ENCODE data around the gene PEX7. TPM values are rescaled to one million over a fixed set of nuclear protein-coding genes. Genes with fewer than 3 reads are reported as not detected.

PEX7 gene
- total RNA-seq, 1 experiment from 2014 or later: 8.1 TPM

DNA sequence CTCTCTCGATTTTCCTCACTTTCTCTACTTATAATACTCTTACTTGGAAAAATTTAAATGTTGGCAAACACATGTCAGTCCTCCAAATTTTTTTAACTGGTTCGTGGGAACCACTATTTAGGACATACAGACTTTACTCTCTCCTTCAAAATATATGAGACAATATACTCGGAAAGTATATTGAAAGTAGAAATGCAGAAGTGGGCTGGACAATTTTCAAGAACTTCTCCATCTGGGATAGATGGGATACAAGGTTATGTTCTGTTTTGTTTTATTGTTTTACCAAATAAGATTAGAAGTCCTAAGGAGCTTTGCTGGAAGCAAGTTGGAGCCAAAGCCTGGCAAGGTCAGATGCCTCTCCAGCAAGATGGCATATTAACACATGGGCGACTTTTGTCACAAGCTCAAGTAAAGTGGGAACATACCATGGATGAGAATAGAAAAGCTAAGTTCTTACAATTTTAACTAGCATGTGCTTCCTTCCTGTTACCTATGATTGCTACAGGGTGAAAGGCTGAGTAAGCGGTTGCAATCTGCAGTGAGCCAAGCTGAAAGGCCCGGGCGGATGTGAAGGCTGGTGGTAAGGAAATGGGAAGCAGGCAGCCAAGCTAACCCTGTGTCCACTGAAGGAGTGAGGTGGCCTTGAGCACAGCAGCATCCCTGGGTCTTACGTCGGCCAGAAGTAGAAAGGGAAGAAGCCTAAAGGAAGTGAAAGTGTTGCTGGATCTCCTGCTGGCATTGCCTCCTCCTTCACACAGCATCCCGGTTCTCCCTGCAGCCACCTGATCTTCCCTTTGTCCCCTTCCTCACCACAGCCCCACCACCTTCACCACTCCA is 37.3 kb upstream of the PEX7 start:
- CTCF ChIA-PET: no interaction called here
- H2AFZ ChIP-seq (ENCODE audit: low read depth, low read length, poor library complexity, severe bottlenecking): no peak overlapping the region
- BruUV-seq (replicated peaks): no TSS peak

More for the DNA sequence above, 37.3 kb upstream of the PEX7 start:
- ChIA-PET RAD21 (ENCODE audit: low non-redundant PET in 1 of 2, low total read pairs in 2 of 2, uncharacterized antibody in 2 of 2, unreplicated experiment in 2 of 2) (no interaction called here), POLR2A (no interaction called here)
- Histone ChIP-seq H3K4me3 (replicated peaks in 1 of 2; ENCODE audit: low read depth in 1 of 2, low read length in 2 of 2) (no peak overlapping the region), H3K27ac (ENCODE audit: low read depth, low read length) (no peak overlapping the region), H3K27me3 (ENCODE audit: insufficient read depth, low read length) (no peaks in the 10 kb centered on the region), H3K9me2 (ENCODE audit: insufficient read depth) (no peaks in the 10 kb centered on the region), H3K4me1 (ENCODE audit: control insufficient read depth in 1 of 2, insufficient read depth in 2 of 2, low read length in 2 of 2) (peaks cover 18 to 43% of the 10 kb centered on the region in 2 experiments), H3K36me3 (ENCODE audit: control insufficient read depth in 1 of 2, insufficient read depth in 2 of 2, low read length in 2 of 2) (no peaks in the 10 kb centered on the region), H3K9ac (ENCODE audit: low read length) (no peak overlapping the region), H3K79me2 (ENCODE audit: insufficient read depth, low read length) (peaks cover 35% of the 10 kb centered on the region), H4K20me1 (ENCODE audit: insufficient read depth) (no peaks in the 10 kb centered on the region), H3K4me2 (ENCODE audit: low read length) (no peak overlapping the region), H3K9me3 (ENCODE audit: control insufficient read depth in 1 of 2, insufficient read depth in 1 of 2, low read depth in 1 of 2, low read length in 2 of 2) (no peaks in the 10 kb centered on the region)
- ATAC-seq: no peak
- intact Hi-C loops (cut with micrococcal nuclease): no loop called here
- DNase-seq (ENCODE audit: low read depth, low spot score): no peak
- TF ChIP-seq ZNF274 (IDR thresholded peaks at IDR 0.05; ENCODE audit: low read depth, low read length) (no peak), SP1 (IDR thresholded peaks at IDR 0.05; ENCODE audit: low read depth) (no peak), YY1 (IDR thresholded peaks at IDR 0.05; ENCODE audit: extremely low read depth, insufficient replicate concordance, low read depth, low read length) (no peak), EZH2 (IDR thresholded peaks at IDR 0.05) (no peak), RAD21 (IDR thresholded peaks at IDR 0.05; ENCODE audit: low read depth) (no peak), CEBPB (IDR thresholded peaks at IDR 0.05; ENCODE audit: low read depth) (no peak), SRF (IDR thresholded peaks at IDR 0.05; ENCODE audit: low read depth) (no peak), ELF1 (IDR thresholded peaks at IDR 0.05; ENCODE audit: borderline replicate concordance, low read depth) (no peak), EZH2phosphoT487 (IDR thresholded peaks at IDR 0.05; ENCODE audit: borderline replicate concordance) (no peak), JUND (IDR thresholded peaks at IDR 0.05) (no peak), FOSL1 (IDR thresholded peaks at IDR 0.05; ENCODE audit: low read depth) (no peak)
- TF ChIP-seq, protein P1, sequence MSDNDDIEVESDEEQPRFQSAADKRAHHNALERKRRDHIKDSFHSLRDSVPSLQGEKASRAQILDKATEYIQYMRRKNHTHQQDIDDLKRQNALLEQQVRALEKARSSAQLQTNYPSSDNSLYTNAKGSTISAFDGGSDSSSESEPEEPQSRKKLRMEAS (IDR thresholded peaks at IDR 0.05): no peak
- TF ChIP-seq, protein P2, sequence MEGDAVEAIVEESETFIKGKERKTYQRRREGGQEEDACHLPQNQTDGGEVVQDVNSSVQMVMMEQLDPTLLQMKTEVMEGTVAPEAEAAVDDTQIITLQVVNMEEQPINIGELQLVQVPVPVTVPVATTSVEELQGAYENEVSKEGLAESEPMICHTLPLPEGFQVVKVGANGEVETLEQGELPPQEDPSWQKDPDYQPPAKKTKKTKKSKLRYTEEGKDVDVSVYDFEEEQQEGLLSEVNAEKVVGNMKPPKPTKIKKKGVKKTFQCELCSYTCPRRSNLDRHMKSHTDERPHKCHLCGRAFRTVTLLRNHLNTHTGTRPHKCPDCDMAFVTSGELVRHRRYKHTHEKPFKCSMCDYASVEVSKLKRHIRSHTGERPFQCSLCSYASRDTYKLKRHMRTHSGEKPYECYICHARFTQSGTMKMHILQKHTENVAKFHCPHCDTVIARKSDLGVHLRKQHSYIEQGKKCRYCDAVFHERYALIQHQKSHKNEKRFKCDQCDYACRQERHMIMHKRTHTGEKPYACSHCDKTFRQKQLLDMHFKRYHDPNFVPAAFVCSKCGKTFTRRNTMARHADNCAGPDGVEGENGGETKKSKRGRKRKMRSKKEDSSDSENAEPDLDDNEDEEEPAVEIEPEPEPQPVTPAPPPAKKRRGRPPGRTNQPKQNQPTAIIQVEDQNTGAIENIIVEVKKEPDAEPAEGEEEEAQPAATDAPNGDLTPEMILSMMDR (IDR thresholded peaks at IDR 0.05 in 2 of 3, conservative IDR thresholded peaks at IDR 0.05 in 1 of 3; ENCODE audit: borderline replicate concordance in 1 of 3, insufficient read depth in 1 of 3, low read depth in 2 of 3, low read length in 2 of 3): no peak
- TF ChIP-seq, protein P3, sequence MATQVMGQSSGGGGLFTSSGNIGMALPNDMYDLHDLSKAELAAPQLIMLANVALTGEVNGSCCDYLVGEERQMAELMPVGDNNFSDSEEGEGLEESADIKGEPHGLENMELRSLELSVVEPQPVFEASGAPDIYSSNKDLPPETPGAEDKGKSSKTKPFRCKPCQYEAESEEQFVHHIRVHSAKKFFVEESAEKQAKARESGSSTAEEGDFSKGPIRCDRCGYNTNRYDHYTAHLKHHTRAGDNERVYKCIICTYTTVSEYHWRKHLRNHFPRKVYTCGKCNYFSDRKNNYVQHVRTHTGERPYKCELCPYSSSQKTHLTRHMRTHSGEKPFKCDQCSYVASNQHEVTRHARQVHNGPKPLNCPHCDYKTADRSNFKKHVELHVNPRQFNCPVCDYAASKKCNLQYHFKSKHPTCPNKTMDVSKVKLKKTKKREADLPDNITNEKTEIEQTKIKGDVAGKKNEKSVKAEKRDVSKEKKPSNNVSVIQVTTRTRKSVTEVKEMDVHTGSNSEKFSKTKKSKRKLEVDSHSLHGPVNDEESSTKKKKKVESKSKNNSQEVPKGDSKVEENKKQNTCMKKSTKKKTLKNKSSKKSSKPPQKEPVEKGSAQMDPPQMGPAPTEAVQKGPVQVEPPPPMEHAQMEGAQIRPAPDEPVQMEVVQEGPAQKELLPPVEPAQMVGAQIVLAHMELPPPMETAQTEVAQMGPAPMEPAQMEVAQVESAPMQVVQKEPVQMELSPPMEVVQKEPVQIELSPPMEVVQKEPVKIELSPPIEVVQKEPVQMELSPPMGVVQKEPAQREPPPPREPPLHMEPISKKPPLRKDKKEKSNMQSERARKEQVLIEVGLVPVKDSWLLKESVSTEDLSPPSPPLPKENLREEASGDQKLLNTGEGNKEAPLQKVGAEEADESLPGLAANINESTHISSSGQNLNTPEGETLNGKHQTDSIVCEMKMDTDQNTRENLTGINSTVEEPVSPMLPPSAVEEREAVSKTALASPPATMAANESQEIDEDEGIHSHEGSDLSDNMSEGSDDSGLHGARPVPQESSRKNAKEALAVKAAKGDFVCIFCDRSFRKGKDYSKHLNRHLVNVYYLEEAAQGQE (IDR thresholded peaks at IDR 0.05; ENCODE audit: low read depth): no peak
- TF ChIP-seq, protein P4, sequence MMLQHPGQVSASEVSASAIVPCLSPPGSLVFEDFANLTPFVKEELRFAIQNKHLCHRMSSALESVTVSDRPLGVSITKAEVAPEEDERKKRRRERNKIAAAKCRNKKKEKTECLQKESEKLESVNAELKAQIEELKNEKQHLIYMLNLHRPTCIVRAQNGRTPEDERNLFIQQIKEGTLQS (IDR thresholded peaks at IDR 0.05): no peak

All from HCT116 (cell line).